ENCODE measurements around the gene IFNA16. TPM values are rescaled to one million over a fixed set of nuclear protein-coding genes. Genes with fewer than 3 reads are reported as not detected.
"Not testable (repeated sequence)": the region's sequence is repeated elsewhere in the genome, so short reads cannot be mapped to it uniquely, and the experiment has no call there.

Gene IFNA16
- total and polyA plus RNA-seq, 8 donors = not detected

- Histone ChIP-seq H3K27me3 (no peaks in the 10 kb centered on the region), H3K9me3 (no peaks in the 10 kb centered on the region), H3K4me1 (peaks cover 0 to 9% (median 4%) of the 10 kb centered on the region in 4 donors), H3K4me3 (no peak overlapping the region), H3K27ac (no peak overlapping the region), H3K36me3 (no peaks in the 10 kb centered on the region)
- intact Hi-C loops (cut with DNase I; ENCODE audit: low total_unique reads) = no loop called here
- no peak for DNase-seq
- no peak for TF ChIP-seq EP300 (IDR thresholded peaks at IDR 0.05)
- no peak for TF ChIP-seq CTCF (IDR thresholded peaks at IDR 0.05)
- TF ChIP-seq POLR2A (IDR thresholded peaks at IDR 0.05) = no peak
- no peak for TF ChIP-seq POLR2AphosphoS5 (IDR thresholded peaks at IDR 0.05)
- WGBS, 5 donors = 26 to 47% (median 29%) methylated on average over 1 of the region's 1 CpG
These were observed 34.1 kb upstream of the IFNA16 start for GRCh38 chr9:21251190-21251589.

GRCh38 chr9:21244836-21245235 lies 27.7 kb upstream of the IFNA16 start:
- H3K36me3 ChIP-seq = no peaks in the 10 kb centered on the region
- H3K27ac ChIP-seq = no peak overlapping the region
- WGBS, 5 donors = 42 to 73% (median 50%) methylated on average over 2 of the region's 2 CpGs
- TF ChIP-seq CTCF (IDR thresholded peaks at IDR 0.05) (no peak), EP300 (IDR thresholded peaks at IDR 0.05) (no peak)
- H3K9me3 ChIP-seq = no peaks in the 10 kb centered on the region
- intact Hi-C loops (cut with DNase I; ENCODE audit: low total_unique reads) = no loop called here
- H3K27me3 ChIP-seq = peaks cover 0 to 11% (median 0%) of the 10 kb centered on the region in 3 donors
- DNase-seq = no peak
- no peaks in the 10 kb centered on the region for H3K4me1 ChIP-seq
- no peak overlapping the region for H3K4me3 ChIP-seq

- H3K4me3 ChIP-seq = no peak within 1 kb of the TSS
- no peak for DNase-seq
- H3K27ac ChIP-seq = no peak within 1 kb of the TSS
- H3K9me3 ChIP-seq = no peaks in the 10 kb centered on the region
- TF ChIP-seq CTCF (IDR thresholded peaks at IDR 0.05) (no peak), POLR2A (IDR thresholded peaks at IDR 0.05) (no peak), EP300 (IDR thresholded peaks at IDR 0.05) (no peak), POLR2AphosphoS5 (IDR thresholded peaks at IDR 0.05) (no peak)
- no peaks in the 10 kb centered on the region for H3K36me3 ChIP-seq
- H3K27me3 ChIP-seq = peaks cover 0 to 7% (median 0%) of the 10 kb centered on the region in 3 donors
- no peaks in the 10 kb centered on the region for H3K4me1 ChIP-seq
- intact Hi-C loops (cut with DNase I; ENCODE audit: low total_unique reads) = no loop called here
- WGBS, 5 donors = 67 to 86% (median 81%) methylated on average over 2 of the region's 2 CpGs
These were observed 22.8 kb upstream of the IFNA16 start, which contains the start of gene IFNA14 for GRCh38 chr9:21239911-21240310. Gene IFNA14 (minus strand): TSS chr9:21240005. CDS start chr9:21239935, 70 bp downstream.

GRCh38 chr9:21236360-21236714 lies 19.2 kb upstream of the IFNA16 start:
- 6 to 16% (median 12%) methylated on average over 1 of the region's 1 CpG for WGBS, 5 donors
- intact Hi-C loops (cut with DNase I; ENCODE audit: low total_unique reads) = not testable (repeated sequence)

DNA sequence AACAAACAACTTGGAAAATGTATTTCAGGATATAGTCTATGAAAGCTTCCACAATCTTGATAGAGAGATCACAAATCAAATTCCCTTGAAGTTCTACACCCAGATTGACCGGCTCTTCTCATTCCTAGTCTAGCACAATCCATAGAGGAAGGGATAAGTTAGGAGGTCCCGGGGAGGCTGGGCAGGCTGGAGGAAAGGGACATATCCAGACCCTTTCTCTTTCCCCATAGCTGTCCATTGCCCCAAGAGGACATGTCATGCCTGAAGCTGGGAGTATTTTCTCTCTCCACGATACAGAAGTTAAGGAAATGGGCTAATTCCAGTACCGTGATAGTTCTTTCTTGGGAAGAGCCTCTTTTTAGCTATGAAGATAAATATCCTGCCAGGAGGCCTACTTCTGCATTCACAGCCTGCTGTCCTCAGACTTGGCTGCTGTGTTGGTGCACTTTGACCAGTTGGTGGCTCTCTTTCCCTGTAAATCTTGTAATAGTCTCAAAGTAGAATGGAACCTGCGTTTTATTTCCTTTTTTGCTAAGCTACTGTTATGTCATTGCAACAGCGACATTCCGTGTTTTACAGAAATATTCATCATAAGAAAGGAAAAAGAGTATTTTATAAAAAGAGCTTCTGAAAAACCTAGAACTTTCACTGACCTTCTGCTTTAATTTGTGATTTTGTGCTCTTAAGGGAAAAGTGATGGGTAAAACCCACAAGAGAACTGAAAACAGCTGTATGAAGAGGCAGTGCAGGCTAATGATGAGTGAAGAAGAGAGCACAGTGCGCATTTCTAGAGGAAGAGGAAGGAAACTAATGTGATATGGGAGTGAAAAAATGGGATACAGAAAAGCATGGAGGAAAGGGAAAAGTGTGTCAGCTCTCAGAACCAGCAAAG lies 18.6 kb upstream of the IFNA16 start:
- H3K27me3 ChIP-seq; intact Hi-C loops (cut with DNase I; ENCODE audit: low total_unique reads); H3K27ac ChIP-seq; H3K36me3 ChIP-seq; H3K9me3 ChIP-seq; H3K4me1 ChIP-seq; H3K4me3 ChIP-seq: not testable (repeated sequence)
- peak in 4 of 7 experiments; percentile 7 to 28 (median 10) for TF ChIP-seq CTCF (IDR thresholded peaks at IDR 0.05)
- 30 to 39% (median 32%) methylated on average over 8 of the region's 8 CpGs for WGBS, 5 donors
- DNase-seq = peak in 1 of 2 donors; percentile 56

More at GRCh38 chr9:21236360-21236714, 19.2 kb upstream of the IFNA16 start:
- DNase-seq, H3K4me3 ChIP-seq, H3K9me3 ChIP-seq, H3K27ac ChIP-seq, H3K4me1 ChIP-seq, H3K36me3 ChIP-seq, H3K27me3 ChIP-seq: not testable (repeated sequence)
